ENCODE measurements around the gene OR6J1. TPM values are rescaled to one million over a fixed set of nuclear protein-coding genes. Genes with fewer than 3 reads are reported as not detected.

The OR6J1 gene
- total and polyA plus RNA-seq, 2 of the 13 experiments (the other 11 are each of a cell fraction or from before 2014, with no cell fraction given): not detected

DNA sequence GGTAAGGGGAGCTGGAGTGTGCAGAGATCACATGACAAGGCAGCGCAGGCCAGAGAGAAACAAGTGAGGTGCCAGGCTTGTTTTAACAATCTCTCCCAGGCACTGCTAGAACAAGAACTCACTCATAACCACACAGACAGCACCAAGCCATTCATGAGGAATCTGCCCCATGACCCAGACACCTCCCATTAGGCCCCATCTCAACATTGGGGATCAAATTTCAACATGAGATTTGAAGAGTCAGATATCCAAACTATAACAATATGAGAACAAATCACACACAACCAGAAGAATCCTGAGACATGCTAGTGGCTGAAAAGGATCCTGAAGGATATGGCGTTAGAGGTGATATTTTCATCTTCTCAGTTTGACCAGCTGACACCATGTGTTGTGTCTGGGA, 21.9 kb downstream of the OR6J1 start:
- BruUV-seq (replicated peaks): no TSS peak
- no peak for DNase-seq (ENCODE audit: low spot score)
- POLR2A ChIA-PET: no interaction called here
- no peak for TF ChIP-seq FOXP1 (IDR thresholded peaks at IDR 0.05)
- no peak for TF ChIP-seq FOXP1 (CRISPR knock-in tag; IDR thresholded peaks at IDR 0.05)
- no peak for TF ChIP-seq ZNF282 (IDR thresholded peaks at IDR 0.05; ENCODE audit: partially characterized antibody)
- TF ChIP-seq NFAT5 (CRISPR knock-in tag; IDR thresholded peaks at IDR 0.05): no peak
- no peak for TF ChIP-seq ZNF414 (CRISPR knock-in tag; IDR thresholded peaks at IDR 0.05)
- TF ChIP-seq, protein P1, sequence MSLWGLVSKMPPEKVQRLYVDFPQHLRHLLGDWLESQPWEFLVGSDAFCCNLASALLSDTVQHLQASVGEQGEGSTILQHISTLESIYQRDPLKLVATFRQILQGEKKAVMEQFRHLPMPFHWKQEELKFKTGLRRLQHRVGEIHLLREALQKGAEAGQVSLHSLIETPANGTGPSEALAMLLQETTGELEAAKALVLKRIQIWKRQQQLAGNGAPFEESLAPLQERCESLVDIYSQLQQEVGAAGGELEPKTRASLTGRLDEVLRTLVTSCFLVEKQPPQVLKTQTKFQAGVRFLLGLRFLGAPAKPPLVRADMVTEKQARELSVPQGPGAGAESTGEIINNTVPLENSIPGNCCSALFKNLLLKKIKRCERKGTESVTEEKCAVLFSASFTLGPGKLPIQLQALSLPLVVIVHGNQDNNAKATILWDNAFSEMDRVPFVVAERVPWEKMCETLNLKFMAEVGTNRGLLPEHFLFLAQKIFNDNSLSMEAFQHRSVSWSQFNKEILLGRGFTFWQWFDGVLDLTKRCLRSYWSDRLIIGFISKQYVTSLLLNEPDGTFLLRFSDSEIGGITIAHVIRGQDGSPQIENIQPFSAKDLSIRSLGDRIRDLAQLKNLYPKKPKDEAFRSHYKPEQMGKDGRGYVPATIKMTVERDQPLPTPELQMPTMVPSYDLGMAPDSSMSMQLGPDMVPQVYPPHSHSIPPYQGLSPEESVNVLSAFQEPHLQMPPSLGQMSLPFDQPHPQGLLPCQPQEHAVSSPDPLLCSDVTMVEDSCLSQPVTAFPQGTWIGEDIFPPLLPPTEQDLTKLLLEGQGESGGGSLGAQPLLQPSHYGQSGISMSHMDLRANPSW (CRISPR knock-in tag; IDR thresholded peaks at IDR 0.05; ENCODE audit: borderline replicate concordance): no peak
- no peak for TF ChIP-seq KDM2A (CRISPR knock-in tag; IDR thresholded peaks at IDR 0.05; ENCODE audit: borderline replicate concordance, low read depth)
- TF ChIP-seq KLF9 (CRISPR knock-in tag; IDR thresholded peaks at IDR 0.05; ENCODE audit: low read depth): no peak
- TF ChIP-seq, protein P2, sequence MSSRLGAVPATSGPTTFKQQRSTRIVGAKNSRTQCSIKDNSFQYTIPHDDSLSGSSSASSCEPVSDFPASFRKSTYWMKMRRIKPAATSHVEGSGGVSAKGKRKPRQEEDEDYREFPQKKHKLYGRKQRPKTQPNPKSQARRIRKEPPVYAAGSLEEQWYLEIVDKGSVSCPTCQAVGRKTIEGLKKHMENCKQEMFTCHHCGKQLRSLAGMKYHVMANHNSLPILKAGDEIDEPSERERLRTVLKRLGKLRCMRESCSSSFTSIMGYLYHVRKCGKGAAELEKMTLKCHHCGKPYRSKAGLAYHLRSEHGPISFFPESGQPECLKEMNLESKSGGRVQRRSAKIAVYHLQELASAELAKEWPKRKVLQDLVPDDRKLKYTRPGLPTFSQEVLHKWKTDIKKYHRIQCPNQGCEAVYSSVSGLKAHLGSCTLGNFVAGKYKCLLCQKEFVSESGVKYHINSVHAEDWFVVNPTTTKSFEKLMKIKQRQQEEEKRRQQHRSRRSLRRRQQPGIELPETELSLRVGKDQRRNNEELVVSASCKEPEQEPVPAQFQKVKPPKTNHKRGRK (CRISPR knock-in tag; IDR thresholded peaks at IDR 0.05): no peak
- no peak for TF ChIP-seq ZNF746 (CRISPR knock-in tag; IDR thresholded peaks at IDR 0.05)
- TF ChIP-seq, protein P3, sequence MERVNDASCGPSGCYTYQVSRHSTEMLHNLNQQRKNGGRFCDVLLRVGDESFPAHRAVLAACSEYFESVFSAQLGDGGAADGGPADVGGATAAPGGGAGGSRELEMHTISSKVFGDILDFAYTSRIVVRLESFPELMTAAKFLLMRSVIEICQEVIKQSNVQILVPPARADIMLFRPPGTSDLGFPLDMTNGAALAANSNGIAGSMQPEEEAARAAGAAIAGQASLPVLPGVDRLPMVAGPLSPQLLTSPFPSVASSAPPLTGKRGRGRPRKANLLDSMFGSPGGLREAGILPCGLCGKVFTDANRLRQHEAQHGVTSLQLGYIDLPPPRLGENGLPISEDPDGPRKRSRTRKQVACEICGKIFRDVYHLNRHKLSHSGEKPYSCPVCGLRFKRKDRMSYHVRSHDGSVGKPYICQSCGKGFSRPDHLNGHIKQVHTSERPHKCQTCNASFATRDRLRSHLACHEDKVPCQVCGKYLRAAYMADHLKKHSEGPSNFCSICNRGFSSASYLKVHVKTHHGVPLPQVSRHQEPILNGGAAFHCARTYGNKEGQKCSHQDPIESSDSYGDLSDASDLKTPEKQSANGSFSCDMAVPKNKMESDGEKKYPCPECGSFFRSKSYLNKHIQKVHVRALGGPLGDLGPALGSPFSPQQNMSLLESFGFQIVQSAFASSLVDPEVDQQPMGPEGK (CRISPR knock-in tag; IDR thresholded peaks at IDR 0.05): no peak

More for the DNA sequence above, 21.9 kb downstream of the OR6J1 start:
- no peak overlapping the region for H3K9ac ChIP-seq (ENCODE audit: insufficient read depth, low read depth, low read length)
- WGBS (ENCODE audit: low lambda C conversion rate): 19% methylated on average over 2 of the region's 2 CpGs
- in situ Hi-C loops (cut with HindIII; ENCODE audit: extremely low pct_ligation_motif_present, low pct_unique_long_range_greater_than_20kb) (no loop called here), intact Hi-C loops (cut with micrococcal nuclease; ENCODE audit: unreplicated experiment) (no loop called here)
- FAIRE-seq (no peak), ATAC-seq (no peak; the same call in 1 of the 3 replicates)
- no peak overlapping the region for H3K27ac ChIP-seq (ENCODE audit: extremely low read length, insufficient read depth, low read length)
- H2AFZ ChIP-seq (ENCODE audit: low read length): no peak overlapping the region
- H3K4me2 ChIP-seq (ENCODE audit: low read depth, low read length): no peak overlapping the region
- H3K9me3 ChIP-seq (ENCODE audit: low read length): no peaks in the 10 kb centered on the region
- H3K4me3 ChIP-seq (replicated peaks in 1 of 3; ENCODE audit: insufficient read depth in 1 of 3, low read depth in 2 of 3, low read length in 3 of 3): no peak overlapping the region
- CTCF ChIA-PET (ENCODE audit: low intra/inter-chr PET ratio, low total read pairs): no interaction called here
- no peaks in the 10 kb centered on the region; a peak in 1 of 5 replicates for H3K27me3 ChIP-seq (ENCODE audit: control insufficient read depth in 1 of 2, insufficient read depth in 2 of 2, low read length in 2 of 2)
- H4K20me1 ChIP-seq (ENCODE audit: insufficient read depth, low read length): no peaks in the 10 kb centered on the region
- no peaks in the 10 kb centered on the region for H3K36me3 ChIP-seq (replicated peaks in 1 of 2; ENCODE audit: control insufficient read depth in 1 of 2, insufficient read depth in 2 of 2, low read length in 2 of 2)
- no peaks in the 10 kb centered on the region for H3K4me1 ChIP-seq (ENCODE audit: insufficient read depth, low read length)
- no peaks in the 10 kb centered on the region for H3K79me2 ChIP-seq (ENCODE audit: insufficient read depth, low read length)
